Measurements from ENCODE around the gene PTGIS.

Gene PTGIS

DNA sequence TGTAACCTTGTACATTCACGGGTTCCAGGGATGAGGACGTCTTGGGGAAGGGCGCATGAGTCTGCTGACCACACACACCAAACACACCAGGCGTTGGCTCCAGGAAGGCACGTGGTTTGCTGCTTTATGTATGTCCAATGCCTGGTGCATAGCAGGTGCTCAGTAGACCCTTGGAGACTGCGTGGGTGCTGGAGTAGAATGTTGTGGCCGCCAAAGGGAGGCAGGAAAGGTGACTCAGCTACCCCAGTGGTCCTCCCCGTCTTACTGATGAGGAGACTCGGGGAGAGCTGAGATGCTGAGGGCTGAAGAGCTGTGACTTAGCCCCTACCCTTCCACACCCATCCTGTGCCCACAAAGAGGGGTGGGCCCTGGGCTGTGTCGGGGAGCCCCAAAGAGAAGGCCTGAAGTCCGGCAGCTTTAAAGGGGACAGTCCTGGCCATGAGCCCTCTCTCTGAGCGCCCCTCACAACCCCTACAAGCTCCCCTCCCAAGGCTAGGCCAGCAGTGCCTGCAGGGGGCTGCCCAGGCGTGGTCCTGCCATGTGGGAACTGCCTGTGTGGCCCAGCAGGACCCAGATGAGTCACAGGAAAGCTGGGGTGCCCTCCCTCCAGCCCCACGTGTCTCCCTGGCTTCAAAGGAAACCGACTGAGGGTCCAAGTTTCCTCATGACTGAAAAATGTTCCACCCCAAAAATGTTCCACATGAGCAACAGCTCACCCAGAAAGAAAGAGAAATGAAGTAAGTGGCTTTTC is 28.0 kb upstream of the PTGIS start:
- no peak for DNase-seq (ENCODE audit: low read depth in 3 of 3, low spot score in 1 of 3)

- DNase-seq (ENCODE audit: low read depth in 3 of 3, low spot score in 1 of 3): no peak
These were observed 27.4 kb upstream of the PTGIS start for GRCh38 chr20:49595346-49595745.

GRCh38 chr20:49594931-49595315 is 27.0 kb upstream of the PTGIS start:
- no peak for DNase-seq (ENCODE audit: low read depth in 3 of 3, low spot score in 1 of 3)

GRCh38 chr20:49594143-49594930 is 26.4 kb upstream of the PTGIS start:
- DNase-seq (ENCODE audit: low read depth in 3 of 3, low spot score in 1 of 3): no peak

DNA sequence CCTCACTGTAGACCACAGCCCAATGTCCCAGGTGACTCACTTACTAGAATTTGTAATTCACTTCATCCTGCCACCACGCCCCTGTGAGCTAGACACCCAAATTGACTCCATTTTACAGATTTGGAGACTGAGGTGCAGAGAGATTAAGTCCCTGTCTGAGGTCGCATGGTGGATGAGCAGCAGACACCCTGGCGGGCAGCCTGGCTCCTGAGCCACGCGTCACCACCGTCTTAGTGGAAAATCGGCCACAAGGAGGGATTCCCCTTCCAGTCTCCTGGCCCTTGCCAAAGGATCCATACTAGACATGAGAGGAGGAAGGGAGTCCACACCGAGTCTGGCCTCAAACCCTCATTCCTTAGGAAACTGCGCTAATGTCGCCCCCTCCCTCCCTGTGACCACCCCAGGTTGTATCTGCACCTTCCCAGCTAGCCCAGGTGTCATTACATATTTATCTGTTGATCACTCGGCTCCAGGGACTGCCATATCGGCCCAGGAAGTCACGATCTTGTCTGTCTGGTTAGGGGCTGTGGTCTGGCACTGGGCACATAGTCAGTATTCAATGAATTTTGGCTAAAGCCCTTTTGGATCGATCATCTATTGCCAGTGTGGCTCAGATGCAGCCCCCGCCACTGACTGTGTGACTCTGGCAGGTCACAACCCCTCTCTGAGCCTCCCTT is 25.7 kb upstream of the PTGIS start:
- DNase-seq (ENCODE audit: low read depth in 3 of 3, low spot score in 1 of 3): no peak

DNA sequence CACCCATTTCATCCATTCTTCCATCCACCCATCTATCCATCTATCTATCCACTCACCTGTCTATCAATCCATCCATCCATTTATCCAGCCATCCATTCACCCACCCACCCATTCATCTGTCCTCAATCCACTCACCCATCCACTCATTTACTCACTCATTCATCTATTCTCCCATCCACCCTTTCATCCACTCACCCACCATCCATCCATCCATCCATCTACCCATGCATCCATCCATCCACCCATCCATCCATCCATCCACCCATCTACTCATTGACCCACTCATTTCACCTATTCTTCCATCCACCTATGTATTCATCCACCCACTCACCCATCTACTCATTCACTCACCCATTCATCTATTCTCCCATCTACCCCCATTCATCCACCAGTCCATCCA is 24.2 kb upstream of the PTGIS start:
- no peak for DNase-seq (ENCODE audit: low read depth in 3 of 3, low spot score in 1 of 3)

- no peak for DNase-seq (ENCODE audit: low read depth in 3 of 3, low spot score in 1 of 3)
These were observed 23.4 kb upstream of the PTGIS start for GRCh38 chr20:49591217-49591865.

- no peak for DNase-seq (ENCODE audit: low read depth in 3 of 3, low spot score in 1 of 3)
These were observed 22.5 kb upstream of the PTGIS start for GRCh38 chr20:49590163-49591017.

DNA sequence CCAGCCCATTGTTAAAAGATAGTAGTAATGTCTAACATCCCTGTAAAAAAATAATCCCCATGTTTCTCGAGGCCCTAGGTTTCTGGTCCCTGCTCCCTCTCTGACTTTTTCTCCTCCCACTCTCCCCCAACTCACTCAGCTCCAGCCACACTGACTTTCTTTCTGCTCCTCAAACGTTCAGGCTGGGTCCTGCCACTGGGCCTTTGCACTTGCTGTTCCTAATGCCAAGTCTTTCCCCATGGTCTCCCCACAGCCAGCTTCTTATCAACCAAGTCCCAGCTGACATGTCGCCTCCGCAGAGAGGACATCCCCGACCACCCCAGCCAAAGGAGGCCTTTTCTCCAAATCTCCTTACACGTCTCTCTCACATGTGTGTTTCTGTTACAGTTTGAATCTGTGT is 21.8 kb upstream of the PTGIS start:
- DNase-seq (ENCODE audit: low read depth in 3 of 3, low spot score in 1 of 3): no peak

DNA sequence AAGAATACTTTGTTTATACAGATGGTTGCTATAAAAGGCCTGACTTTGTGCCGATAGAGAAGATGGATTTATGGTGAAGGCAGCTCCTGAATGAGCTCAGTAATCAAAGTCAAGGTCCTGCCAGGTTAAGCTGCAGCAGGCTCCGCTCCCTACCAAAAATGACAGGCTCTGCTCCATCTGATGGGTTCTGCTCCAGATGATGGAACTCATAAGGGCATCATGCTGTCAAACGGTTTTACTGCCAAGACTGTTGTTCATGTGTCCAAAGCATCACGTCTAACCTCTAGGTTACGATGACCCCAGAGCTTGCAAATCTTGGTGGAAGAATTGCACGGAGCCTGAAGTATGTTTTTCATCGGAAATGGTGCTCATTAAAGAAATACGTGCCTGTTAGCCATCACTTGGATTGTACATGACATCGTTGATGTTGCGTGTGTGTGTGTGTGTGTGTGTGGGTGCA is 19.2 kb upstream of the PTGIS start:
- DNase-seq (ENCODE audit: low read depth in 3 of 3, low spot score in 1 of 3): no peak

GRCh38 chr20:49585585-49586245 is 17.8 kb upstream of the PTGIS start:
- DNase-seq (ENCODE audit: low read depth in 3 of 3, low spot score in 1 of 3): no peak

DNA sequence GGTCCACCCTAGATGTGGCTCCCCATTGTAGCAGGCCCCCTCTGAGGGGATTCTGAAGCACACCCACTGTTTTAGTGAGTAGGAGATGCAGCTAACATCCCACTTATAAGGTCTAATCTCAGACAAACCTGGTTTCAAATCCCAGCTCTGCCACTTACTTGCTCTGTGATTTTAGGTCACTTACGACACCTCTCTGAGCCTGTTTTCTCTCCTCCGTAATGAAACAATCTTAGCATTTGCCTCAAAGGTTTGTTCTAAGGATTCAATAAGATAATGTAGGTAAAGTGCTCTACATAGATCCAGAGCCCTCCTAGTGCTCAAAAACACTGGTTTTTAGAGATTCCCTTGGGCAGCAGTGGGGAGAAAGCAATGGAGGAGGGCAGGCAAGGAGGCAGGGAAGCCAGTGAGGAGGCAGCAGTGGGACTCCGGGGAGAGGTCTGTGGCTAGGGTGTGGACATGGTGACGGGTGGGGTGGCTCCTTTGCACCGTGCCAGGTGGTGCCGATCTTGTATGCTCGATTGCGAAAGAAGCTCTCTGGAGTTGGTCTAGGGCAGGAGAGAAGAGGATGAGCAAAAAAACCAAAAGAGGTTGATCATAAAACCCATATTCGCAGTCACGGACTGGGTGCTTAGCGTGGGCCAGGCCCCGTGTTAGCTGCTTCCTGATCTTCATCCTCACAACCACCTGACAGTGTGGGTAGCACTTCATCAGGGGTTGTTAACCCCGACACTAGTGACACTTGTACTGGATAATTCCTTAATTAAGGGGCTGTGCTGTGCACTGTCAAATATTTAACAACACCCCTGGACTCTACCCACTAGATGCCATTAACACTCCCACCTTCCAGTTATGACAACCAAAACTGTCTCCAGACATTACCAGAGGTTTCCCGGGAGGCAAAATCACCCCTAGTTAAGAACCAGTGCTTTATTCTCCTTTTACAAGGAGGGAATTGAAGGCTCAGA is 16.8 kb upstream of the PTGIS start:
- no peak for DNase-seq (ENCODE audit: low read depth in 3 of 3, low spot score in 1 of 3)

DNA sequence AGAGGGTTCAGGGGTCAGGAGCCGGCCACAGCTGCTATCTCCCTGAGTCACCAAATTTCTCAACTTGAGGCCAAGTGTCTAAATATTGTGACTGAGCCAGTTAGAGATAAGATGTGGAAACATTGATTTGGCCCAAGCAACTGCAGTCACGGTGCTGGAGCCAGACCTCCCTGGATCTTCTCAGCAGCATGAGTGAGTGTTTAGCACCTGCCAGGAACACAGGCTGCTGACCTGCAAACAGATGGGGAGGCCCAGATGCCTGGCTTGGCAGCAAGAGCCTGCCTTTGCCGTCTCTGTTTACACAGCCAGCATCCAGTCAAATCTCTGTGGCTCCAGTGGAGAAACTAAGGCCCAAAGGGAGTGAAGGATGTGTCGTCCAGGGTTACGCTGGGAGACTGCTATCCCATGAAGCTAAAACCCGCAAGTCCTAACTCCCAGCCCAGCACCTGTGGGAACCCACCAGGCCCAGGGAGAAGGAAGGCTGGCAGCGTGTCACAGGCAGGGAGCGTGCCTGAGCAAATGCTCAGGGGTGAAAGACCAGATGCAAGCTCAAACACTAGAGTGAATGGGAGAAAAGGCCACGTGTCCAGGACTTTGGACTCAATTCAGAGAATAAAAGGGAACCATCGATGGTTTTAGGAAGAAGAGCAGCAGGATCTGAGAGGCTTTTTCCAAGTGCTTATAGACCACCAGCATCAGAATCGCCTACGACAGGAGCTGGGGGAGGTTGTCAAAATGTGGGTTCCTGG is 15.9 kb upstream of the PTGIS start:
- DNase-seq (ENCODE audit: low read depth in 3 of 3, low spot score in 1 of 3): no peak

- no peak for DNase-seq (ENCODE audit: low read depth in 3 of 3, low spot score in 1 of 3)
These were observed 15.4 kb upstream of the PTGIS start for GRCh38 chr20:49583343-49583668.

DNA sequence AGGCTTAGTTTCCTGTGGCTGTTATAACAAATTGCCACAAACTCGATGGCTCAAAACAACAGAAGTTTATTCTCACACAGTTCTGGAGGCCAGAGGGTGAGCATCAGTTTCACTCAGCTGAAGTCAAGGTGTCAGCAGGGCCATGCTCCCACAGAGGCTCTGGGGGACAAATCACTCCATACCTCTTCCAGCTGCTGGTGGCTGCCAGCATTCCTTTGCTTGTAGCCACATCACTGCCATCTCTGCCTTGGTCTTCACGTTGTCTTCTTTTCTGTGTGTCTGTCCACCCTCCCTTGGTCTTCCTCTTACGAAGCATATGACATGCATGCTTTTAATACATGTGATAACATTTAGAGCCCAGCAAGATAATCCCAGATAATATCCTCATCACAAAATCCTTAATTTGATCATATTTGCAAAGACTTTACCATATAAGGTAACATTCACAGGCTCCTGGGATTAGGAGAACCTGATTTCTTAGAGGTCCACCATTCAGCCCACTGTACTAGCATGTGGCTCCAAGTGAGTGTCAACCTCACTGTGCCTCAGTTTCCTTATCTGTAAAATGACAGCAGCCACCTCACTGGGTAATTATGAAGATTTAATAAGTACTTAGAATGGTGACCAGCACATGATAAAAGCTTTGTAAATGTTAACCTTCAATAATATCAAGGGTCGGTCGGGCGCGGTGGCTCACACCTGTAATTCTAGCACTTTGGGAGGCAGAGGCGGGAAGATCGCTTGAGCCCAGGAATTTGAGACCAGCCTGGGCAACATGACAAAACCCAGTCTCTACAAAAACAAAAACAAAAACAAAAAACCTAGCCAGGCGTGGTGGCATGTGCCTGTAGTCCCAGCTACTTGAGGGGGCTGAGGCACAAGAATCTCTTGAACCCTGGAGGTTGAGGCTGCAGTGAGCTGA is 14.7 kb upstream of the PTGIS start:
- no peak for DNase-seq (ENCODE audit: low read depth in 3 of 3, low spot score in 1 of 3)

GRCh38 chr20:49581482-49581881 is 13.5 kb upstream of the PTGIS start:
- DNase-seq (ENCODE audit: low read depth in 3 of 3, low spot score in 1 of 3): no peak

DNA sequence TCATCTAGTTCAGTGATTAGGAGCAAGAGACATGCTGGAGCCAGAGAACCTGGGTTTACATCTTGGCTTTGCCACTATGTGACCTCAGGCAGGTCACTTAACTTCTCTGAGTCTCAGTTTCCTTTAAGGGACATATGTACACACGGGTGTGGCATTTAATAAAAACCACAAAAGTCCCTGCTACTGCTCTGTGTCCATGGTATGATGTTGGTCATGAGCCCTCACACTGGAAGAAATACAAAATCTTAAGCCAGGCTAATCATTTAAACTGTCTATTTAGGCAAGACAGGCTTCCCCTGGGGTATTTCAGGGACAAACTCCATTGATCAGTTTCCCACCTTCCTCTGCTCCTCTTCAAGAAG is 12.9 kb upstream of the PTGIS start:
- no peak for DNase-seq (ENCODE audit: low read depth in 3 of 3, low spot score in 1 of 3)
